Nephron progenitor cell (in vitro differentiated cells): Measurements from ENCODE around the gene BCOR.

Experiments used
- DNase-seq: peaks from one replicate; pipeline ENCODE4 v3.0.0; 2021
- H3K27ac Mint-ChIP-seq: 2 replicates; pipeline ENCODE4 v1.8.0; 2021; ENCODE audit warnings: mild to moderate bottlenecking, moderate library complexity, mixed read lengths
- H3K27me3 Mint-ChIP-seq: 2 replicates; pipeline ENCODE4 v1.8.0; 2021; ENCODE audit warnings: mild to moderate bottlenecking, low read depth, mixed read lengths; ENCODE audit not compliant: poor library complexity
- H3K36me3 Mint-ChIP-seq: 2 replicates; pipeline ENCODE4 v1.8.0; 2021; ENCODE audit warnings: low read depth, mixed read lengths
- H3K4me1 Mint-ChIP-seq: 2 replicates; pipeline ENCODE4 v1.8.0; 2021; ENCODE audit warnings: mixed read lengths
- H3K4me3 Mint-ChIP-seq: 2 replicates; pipeline ENCODE4 v1.8.0; 2021; ENCODE audit warnings: mild to moderate bottlenecking, moderate library complexity, mixed read lengths
- H3K9me3 Mint-ChIP-seq: 2 replicates; pipeline ENCODE4 v1.8.0; 2021; ENCODE audit warnings: mild to moderate bottlenecking, moderate library complexity, mixed read lengths
- CTCF ChIP-seq: fragments of 200-600 bp; sonication (generic); IDR thresholded peaks from 2 replicates; pipeline ENCODE4 v1.5.0; 2021; ENCODE audit warnings: antibody characterized with exemption

The BCOR gene

GRCh38 chrX:40012039-40012867, 85.5 kb downstream of the BCOR start:
- Mint-ChIP-seq H3K9me3 (peaks cover 25% of the 10 kb centered on the region), H3K4me3 (peak overlapping the region; percentile 77)

GRCh38 chrX:40011322-40012038, 86.3 kb downstream of the BCOR start:
- peaks cover 52% of the 10 kb centered on the region for H3K27me3 Mint-ChIP-seq

More at GRCh38 chrX:40012039-40012867, 85.5 kb downstream of the BCOR start:
- Mint-ChIP-seq H3K4me1 (peaks cover 48% of the 10 kb centered on the region), H3K27me3 (peaks cover 44% of the 10 kb centered on the region), H3K27ac (no peak overlapping the region), H3K36me3 (no peaks in the 10 kb centered on the region)
- DNase-seq = peak; percentile 39
- no peak for TF ChIP-seq CTCF

GRCh38 chrX:40010550-40011321, 87.0 kb downstream of the BCOR start:
- Mint-ChIP-seq H3K27me3 (peaks cover 54% of the 10 kb centered on the region), H3K27ac (no peak overlapping the region), H3K36me3 (no peaks in the 10 kb centered on the region), H3K9me3 (peaks cover 19% of the 10 kb centered on the region), H3K4me1 (peaks cover 57% of the 10 kb centered on the region), H3K4me3 (peak overlapping the region; percentile 78)
- no peak for TF ChIP-seq CTCF
- DNase-seq = peak; percentile 32

More at GRCh38 chrX:40011322-40012038, 86.3 kb downstream of the BCOR start:
- Mint-ChIP-seq H3K9me3 (peaks cover 26% of the 10 kb centered on the region), H3K27ac (no peak overlapping the region), H3K4me3 (peak overlapping the region; percentile 67), H3K36me3 (no peaks in the 10 kb centered on the region), H3K4me1 (peaks cover 56% of the 10 kb centered on the region)
- no peak for TF ChIP-seq CTCF
- no peak for DNase-seq

- H3K9me3 Mint-ChIP-seq = peaks cover 15% of the 10 kb centered on the region
- DNase-seq = no peak
- peak overlapping the region; percentile 78 for H3K4me3 Mint-ChIP-seq
- peaks cover 61% of the 10 kb centered on the region for H3K27me3 Mint-ChIP-seq
- H3K27ac Mint-ChIP-seq = no peak overlapping the region
- H3K36me3 Mint-ChIP-seq = no peaks in the 10 kb centered on the region
- peaks cover 62% of the 10 kb centered on the region for H3K4me1 Mint-ChIP-seq
- TF ChIP-seq CTCF = no peak
Observed at GRCh38 chrX:40009890-40010289, 87.9 kb downstream of the BCOR start.

- no peaks in the 10 kb centered on the region for H3K36me3 Mint-ChIP-seq
- peak overlapping the region; percentile 78 for H3K4me3 Mint-ChIP-seq
- H3K27ac Mint-ChIP-seq = no peak overlapping the region
- peaks cover 15% of the 10 kb centered on the region for H3K9me3 Mint-ChIP-seq
- peaks cover 63% of the 10 kb centered on the region for H3K4me1 Mint-ChIP-seq
- no peak for TF ChIP-seq CTCF
- peak; percentile 52 for DNase-seq
- H3K27me3 Mint-ChIP-seq = peaks cover 65% of the 10 kb centered on the region
Observed at GRCh38 chrX:40009462-40009851, 88.3 kb downstream of the BCOR start.
